GM13976 (cell line): Measurements from ENCODE around the gene GRAMD2B.
"Not testable (repeated sequence)": the region's sequence is repeated elsewhere in the genome, so short reads cannot be mapped to it uniquely, and the experiment has no call there.

ENCODE experiments used
- DNase-seq: peaks from one replicate; pipeline ENCODE4 v3.0.0; 2012; ENCODE audit warnings: low spot score
- CTCF ChIP-seq: IDR thresholded peaks from 2 replicates; pipeline ENCODE4 v1.5.1; 2012; ENCODE audit warnings: borderline replicate concordance, mild to moderate bottlenecking; ENCODE audit not compliant: insufficient read depth; ENCODE audit errors: extremely low read depth, missing control alignments, control extremely low read depth
- in situ Hi-C: fragments of 300-500 bp; cut with MboI; formaldehyde crosslinking; loops from one replicate; pipeline ENCODE4 v1.12.0; 2022; ENCODE audit warnings: low sequenced_read_pairs, mixed read lengths, inconsistent platforms; ENCODE audit not compliant: unreplicated experiment

The GRAMD2B gene

DNA sequence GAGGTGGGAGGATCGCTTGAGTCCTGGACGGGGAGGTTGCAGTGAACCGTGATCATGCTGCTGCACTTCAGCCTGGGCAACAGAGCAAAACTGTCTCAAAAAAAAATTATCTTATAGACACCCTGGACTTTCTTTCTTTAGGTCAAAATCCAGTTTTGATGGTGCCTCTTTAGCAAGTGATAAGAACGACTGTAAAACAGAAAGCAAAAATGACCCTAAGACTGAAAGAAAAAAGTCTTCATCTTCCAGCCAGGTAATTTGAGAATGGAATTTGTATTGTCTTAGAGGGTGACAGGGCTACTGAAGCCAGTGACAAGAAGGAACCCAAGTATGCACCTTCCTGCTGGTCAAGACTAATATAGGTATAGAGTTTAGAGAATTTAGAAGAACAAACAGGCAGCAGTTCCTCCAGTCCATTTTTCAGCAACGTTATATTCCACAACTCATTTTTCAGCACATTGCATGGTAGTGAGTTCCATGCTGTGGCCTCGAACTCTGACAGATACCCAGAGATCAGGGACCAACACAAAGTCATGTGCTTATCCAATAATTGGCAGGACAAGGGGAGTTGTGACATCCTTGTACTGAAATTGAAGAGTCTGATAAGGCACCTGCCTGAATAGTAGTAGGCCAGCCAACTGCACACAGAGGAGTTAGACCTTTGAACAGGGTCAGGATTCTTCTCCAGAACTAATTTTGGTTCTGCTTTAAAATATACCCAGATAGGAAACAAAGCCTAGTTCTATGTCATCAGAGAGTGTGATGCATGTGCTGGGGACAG, 46.5 kb downstream of the GRAMD2B start:
- in situ Hi-C loops, result no loop called here
- TF ChIP-seq CTCF, result no peak
- DNase-seq, result no peak

- in situ Hi-C loops, result not testable (repeated sequence)
These were observed 47.3 kb downstream of the GRAMD2B start for GRCh38 chr5:126470529-126470928.

GRCh38 chr5:126471247-126471646, 48.0 kb downstream of the GRAMD2B start:
- in situ Hi-C loops, result no loop called here
- no peak for TF ChIP-seq CTCF
- DNase-seq, result no peak

More at GRCh38 chr5:126470529-126470928, 47.3 kb downstream of the GRAMD2B start:
- DNase-seq, result not testable (repeated sequence)

GRCh38 chr5:126471875-126472537, 48.8 kb downstream of the GRAMD2B start:
- in situ Hi-C loops, result no loop called here
- no peak for TF ChIP-seq CTCF
- no peak for DNase-seq

GRCh38 chr5:126472538-126472889, 49.3 kb downstream of the GRAMD2B start:
- in situ Hi-C loops, result no loop called here
- no peak for TF ChIP-seq CTCF
- no peak for DNase-seq

- in situ Hi-C loops, result no loop called here
- DNase-seq, result no peak
These were observed 54.3 kb downstream of the GRAMD2B start for GRCh38 chr5:126477294-126478117.

More at GRCh38 chr5:126477294-126478117, 54.3 kb downstream of the GRAMD2B start:
- no peak for TF ChIP-seq CTCF
